ENCODE results near the gene RINT1.

DNA sequence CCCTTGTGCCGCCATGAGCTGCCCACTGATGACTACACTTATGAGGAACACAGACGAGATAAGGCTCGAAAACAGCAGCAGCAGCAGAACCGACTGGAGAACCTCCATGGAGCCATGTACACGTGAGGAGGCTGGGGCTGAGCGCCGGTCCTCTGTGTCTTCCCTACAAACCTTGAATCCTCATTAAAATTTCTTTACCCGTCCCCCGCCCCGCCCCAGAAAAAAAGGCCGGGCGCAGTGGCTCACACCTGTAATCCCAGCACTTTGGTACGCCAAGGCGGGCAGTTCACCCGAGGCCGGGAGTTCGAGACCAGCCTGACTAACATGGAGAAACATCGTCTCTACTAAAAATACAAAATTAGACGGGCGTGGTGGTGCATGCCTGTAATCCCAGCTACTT is 1.5 kb upstream of the RINT1 start:
- TF ChIP-seq, protein P1, sequence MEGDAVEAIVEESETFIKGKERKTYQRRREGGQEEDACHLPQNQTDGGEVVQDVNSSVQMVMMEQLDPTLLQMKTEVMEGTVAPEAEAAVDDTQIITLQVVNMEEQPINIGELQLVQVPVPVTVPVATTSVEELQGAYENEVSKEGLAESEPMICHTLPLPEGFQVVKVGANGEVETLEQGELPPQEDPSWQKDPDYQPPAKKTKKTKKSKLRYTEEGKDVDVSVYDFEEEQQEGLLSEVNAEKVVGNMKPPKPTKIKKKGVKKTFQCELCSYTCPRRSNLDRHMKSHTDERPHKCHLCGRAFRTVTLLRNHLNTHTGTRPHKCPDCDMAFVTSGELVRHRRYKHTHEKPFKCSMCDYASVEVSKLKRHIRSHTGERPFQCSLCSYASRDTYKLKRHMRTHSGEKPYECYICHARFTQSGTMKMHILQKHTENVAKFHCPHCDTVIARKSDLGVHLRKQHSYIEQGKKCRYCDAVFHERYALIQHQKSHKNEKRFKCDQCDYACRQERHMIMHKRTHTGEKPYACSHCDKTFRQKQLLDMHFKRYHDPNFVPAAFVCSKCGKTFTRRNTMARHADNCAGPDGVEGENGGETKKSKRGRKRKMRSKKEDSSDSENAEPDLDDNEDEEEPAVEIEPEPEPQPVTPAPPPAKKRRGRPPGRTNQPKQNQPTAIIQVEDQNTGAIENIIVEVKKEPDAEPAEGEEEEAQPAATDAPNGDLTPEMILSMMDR (IDR thresholded peaks at IDR 0.05), result no peak
- TF ChIP-seq POLR2A (IDR thresholded peaks at IDR 0.05), result no peak
- no peak for TF ChIP-seq POLR2AphosphoS5 (IDR thresholded peaks at IDR 0.05; ENCODE audit: insufficient read depth in 1 of 2, low read depth in 1 of 2)
